ENCODE data around the gene PPA1.

Gene PPA1

GRCh38 chr10:70233109-70233938 is at the start of gene PPA1:
Gene PPA1 (minus strand): TSS chr10:70233429. CDS start chr10:70233327, 102 bp downstream.
- TF ChIP-seq CTCF (IDR thresholded peaks at IDR 0.05), result no peak

GRCh38 chr10:70281609-70282008 is 48.4 kb upstream of the PPA1 start:
- no peak for DNase-seq
- Mint-ChIP-seq H3K4me3 (no peak overlapping the region), H3K27ac (no peak overlapping the region), H3K4me1 (no peaks in the 10 kb centered on the region), H3K36me3 (ENCODE audit: low read depth) (no peaks in the 10 kb centered on the region), H3K27me3 (ENCODE audit: low read depth, poor library complexity) (peaks cover 74% of the 10 kb centered on the region), H3K9me3 (peaks cover 8% of the 10 kb centered on the region)
- TF ChIP-seq CTCF (IDR thresholded peaks at IDR 0.05), result no peak

More at GRCh38 chr10:70233109-70233938, at the start of gene PPA1:
- Mint-ChIP-seq H3K4me1 (peaks cover 33% of the 10 kb centered on the region), H3K36me3 (ENCODE audit: low read depth) (peaks cover 11% of the 10 kb centered on the region), H3K9me3 (peaks cover 14% of the 10 kb centered on the region), H3K27ac (no peak within 1 kb of the TSS), H3K27me3 (ENCODE audit: low read depth, poor library complexity) (no peaks in the 10 kb centered on the region), H3K4me3 (peak within 1 kb of the TSS; percentile 87)
- peak; percentile 99 for DNase-seq

- TF ChIP-seq CTCF (IDR thresholded peaks at IDR 0.05), result no peak
- Mint-ChIP-seq H3K36me3 (ENCODE audit: low read depth) (no peaks in the 10 kb centered on the region), H3K4me3 (no peak overlapping the region), H3K27me3 (ENCODE audit: low read depth, poor library complexity) (peaks cover 59% of the 10 kb centered on the region), H3K27ac (no peak overlapping the region), H3K9me3 (peaks cover 14% of the 10 kb centered on the region), H3K4me1 (no peaks in the 10 kb centered on the region)
- DNase-seq, result no peak
Observed at GRCh38 chr10:70280099-70280498, 46.9 kb upstream of the PPA1 start.

- Mint-ChIP-seq H3K9me3 (peaks cover 7% of the 10 kb centered on the region), H3K36me3 (ENCODE audit: low read depth) (no peaks in the 10 kb centered on the region), H3K27me3 (ENCODE audit: low read depth, poor library complexity) (peaks cover 36% of the 10 kb centered on the region), H3K4me1 (no peaks in the 10 kb centered on the region), H3K27ac (no peak overlapping the region), H3K4me3 (no peak overlapping the region)
- TF ChIP-seq CTCF (IDR thresholded peaks at IDR 0.05), result no peak
- no peak for DNase-seq
Observed at GRCh38 chr10:70277396-70278030, 44.3 kb upstream of the PPA1 start.

- Mint-ChIP-seq H3K36me3 (ENCODE audit: low read depth) (no peaks in the 10 kb centered on the region), H3K27ac (no peak overlapping the region), H3K4me1 (no peaks in the 10 kb centered on the region), H3K9me3 (peaks cover 9% of the 10 kb centered on the region), H3K27me3 (ENCODE audit: low read depth, poor library complexity) (peaks cover 9% of the 10 kb centered on the region), H3K4me3 (no peak overlapping the region)
- DNase-seq, result no peak
- TF ChIP-seq CTCF (IDR thresholded peaks at IDR 0.05), result no peak
Observed at GRCh38 chr10:70274643-70275042, 41.4 kb upstream of the PPA1 start.
